A673 (cell line): Measurements from ENCODE around the gene ARHGEF9.

Experiments used
- EZH2 ChIP-seq: fragments of 200-600 bp; sonication (generic); IDR thresholded peaks from 2 replicates; pipeline ENCODE4 v1.6.1; 2017; ENCODE audit warnings: borderline replicate concordance, low read depth, mild to moderate bottlenecking, mixed read lengths, antibody characterized with exemption, low read length; ENCODE audit not compliant: poor library complexity, severe bottlenecking
- TF ChIP-seq, protein P1 (sequence below): fragments of 300-800, 200-600 bp; sonication (generic); conservative IDR thresholded peaks from 2 replicates; pipeline ENCODE4 v1.5.1; 2017; ENCODE audit warnings: low read depth, mild to moderate bottlenecking, antibody characterized with exemption, low read length, moderate library complexity, mixed read lengths

DNA sequence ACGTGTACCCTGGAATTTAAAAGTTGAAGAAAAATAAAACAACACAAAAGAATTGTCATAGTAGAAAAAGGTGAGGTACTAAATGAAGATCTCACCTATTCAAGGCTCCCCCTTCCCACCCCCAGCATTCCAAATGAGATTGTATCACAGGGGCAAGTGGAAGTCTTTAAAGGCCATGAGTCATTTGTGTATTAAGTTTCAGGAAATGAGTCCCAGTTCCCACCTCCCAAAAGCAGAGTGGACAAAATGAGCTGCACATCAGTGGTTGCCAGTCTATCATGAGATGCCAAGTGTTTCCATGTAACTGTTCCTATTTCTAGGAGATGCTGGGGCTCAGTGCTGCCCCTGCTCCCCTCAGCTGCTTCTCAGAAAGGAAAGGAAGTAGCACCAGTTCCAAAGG lies 20.1 kb downstream of the ARHGEF9 start:
- TF ChIP-seq, protein P1, sequence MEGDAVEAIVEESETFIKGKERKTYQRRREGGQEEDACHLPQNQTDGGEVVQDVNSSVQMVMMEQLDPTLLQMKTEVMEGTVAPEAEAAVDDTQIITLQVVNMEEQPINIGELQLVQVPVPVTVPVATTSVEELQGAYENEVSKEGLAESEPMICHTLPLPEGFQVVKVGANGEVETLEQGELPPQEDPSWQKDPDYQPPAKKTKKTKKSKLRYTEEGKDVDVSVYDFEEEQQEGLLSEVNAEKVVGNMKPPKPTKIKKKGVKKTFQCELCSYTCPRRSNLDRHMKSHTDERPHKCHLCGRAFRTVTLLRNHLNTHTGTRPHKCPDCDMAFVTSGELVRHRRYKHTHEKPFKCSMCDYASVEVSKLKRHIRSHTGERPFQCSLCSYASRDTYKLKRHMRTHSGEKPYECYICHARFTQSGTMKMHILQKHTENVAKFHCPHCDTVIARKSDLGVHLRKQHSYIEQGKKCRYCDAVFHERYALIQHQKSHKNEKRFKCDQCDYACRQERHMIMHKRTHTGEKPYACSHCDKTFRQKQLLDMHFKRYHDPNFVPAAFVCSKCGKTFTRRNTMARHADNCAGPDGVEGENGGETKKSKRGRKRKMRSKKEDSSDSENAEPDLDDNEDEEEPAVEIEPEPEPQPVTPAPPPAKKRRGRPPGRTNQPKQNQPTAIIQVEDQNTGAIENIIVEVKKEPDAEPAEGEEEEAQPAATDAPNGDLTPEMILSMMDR: no peak
- TF ChIP-seq EZH2: no peak
